Breast epithelium (tissue), 3 donors: ENCODE measurements around the gene PIGT.

ENCODE experiments used
- POLR2A ChIP-seq: fragments of 450-650 bp; IDR thresholded peaks from one replicate; pipeline ENCODE4 v1.6.1; 2016; ENCODE audit warnings: antibody characterized with exemption, mild to moderate bottlenecking, moderate library complexity
- POLR2AphosphoS5 ChIP-seq, 3 donors: sonication (generic); formaldehyde crosslinking; IDR thresholded peaks; one replicate each; pipeline ENCODE4 v1.6.1; 2017; ENCODE audit warnings: antibody characterized with exemption in 3 of 3
- TF ChIP-seq, protein P1 (sequence below), 3 donors: fragments of 450-650 bp; IDR thresholded peaks; one replicate each; pipeline ENCODE4 v1.5.1; 2016 to 2017; ENCODE audit warnings: antibody characterized with exemption in 3 of 3, mild to moderate bottlenecking in 3 of 3, moderate library complexity in 3 of 3

DNA sequence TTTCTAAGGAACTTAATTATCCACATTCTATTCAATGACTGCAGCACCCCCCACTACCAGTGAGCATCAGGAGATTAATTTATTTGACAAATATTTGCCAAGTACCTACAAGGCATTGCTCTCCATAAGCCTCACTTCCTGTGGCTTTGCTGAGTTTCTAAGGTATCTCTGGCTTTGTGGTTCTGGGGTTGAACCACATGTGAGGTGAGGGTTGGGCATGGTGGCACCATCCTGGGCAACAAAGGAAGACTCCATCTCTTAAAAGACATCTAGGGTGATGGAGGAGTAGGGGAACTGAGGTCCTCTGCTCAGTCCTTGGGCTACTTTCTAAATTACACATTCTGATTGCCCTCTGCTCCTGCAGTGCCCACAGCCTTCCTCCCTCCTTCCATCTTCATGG lies 28.1 kb downstream of the PIGT start:
- TF ChIP-seq POLR2AphosphoS5 (IDR thresholded peaks at IDR 0.05) = no peak
- TF ChIP-seq, protein P1, sequence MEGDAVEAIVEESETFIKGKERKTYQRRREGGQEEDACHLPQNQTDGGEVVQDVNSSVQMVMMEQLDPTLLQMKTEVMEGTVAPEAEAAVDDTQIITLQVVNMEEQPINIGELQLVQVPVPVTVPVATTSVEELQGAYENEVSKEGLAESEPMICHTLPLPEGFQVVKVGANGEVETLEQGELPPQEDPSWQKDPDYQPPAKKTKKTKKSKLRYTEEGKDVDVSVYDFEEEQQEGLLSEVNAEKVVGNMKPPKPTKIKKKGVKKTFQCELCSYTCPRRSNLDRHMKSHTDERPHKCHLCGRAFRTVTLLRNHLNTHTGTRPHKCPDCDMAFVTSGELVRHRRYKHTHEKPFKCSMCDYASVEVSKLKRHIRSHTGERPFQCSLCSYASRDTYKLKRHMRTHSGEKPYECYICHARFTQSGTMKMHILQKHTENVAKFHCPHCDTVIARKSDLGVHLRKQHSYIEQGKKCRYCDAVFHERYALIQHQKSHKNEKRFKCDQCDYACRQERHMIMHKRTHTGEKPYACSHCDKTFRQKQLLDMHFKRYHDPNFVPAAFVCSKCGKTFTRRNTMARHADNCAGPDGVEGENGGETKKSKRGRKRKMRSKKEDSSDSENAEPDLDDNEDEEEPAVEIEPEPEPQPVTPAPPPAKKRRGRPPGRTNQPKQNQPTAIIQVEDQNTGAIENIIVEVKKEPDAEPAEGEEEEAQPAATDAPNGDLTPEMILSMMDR (IDR thresholded peaks at IDR 0.05) = no peak
- no peak for TF ChIP-seq POLR2A
